Measurements from ENCODE around the gene SLC44A5.
A peak's percentile ranks its signal among the peaks of the same experiment; 100 is the strongest.

The SLC44A5 gene

GRCh38 chr1:75518686-75519085 lies 92.2 kb downstream of the SLC44A5 start:
- TF ChIP-seq Cebpa-rat (IDR thresholded peaks at IDR 0.05) = no peak
- H3K27me3 ChIP-seq = no peaks in the 10 kb centered on the region
- H3K9ac ChIP-seq = no peak overlapping the region
- H3K4me3 ChIP-seq = no peak overlapping the region
- H3K9me3 ChIP-seq (replicated peaks in 1 of 11) = peaks cover 0 to 1% (median 0%) of the 10 kb centered on the region in 11 experiments; a peak in 3 of 22 replicates
- H3K27ac ChIP-seq = no peak overlapping the region
- no peaks in the 10 kb centered on the region for H4K20me1 ChIP-seq
- 0 out of 20 replicates have a peak, but pooled peaks cover 0 to 7% (median 0%) of the 10 kb centered on the region in 10 experiments for H3K4me1 ChIP-seq
- H3K4me2 ChIP-seq = no peak overlapping the region
- H3K36me3 ChIP-seq = no peaks in the 10 kb centered on the region

- no peak overlapping the region for H3K27ac ChIP-seq
- no peaks in the 10 kb centered on the region for H3K36me3 ChIP-seq
- H3K9me3 ChIP-seq (replicated peaks in 1 of 11) = 0 out of 22 replicates have a peak, but pooled peaks cover 0 to 4% (median 0%) of the 10 kb centered on the region in 11 experiments
- H3K4me3 ChIP-seq = no peak overlapping the region
- H4K20me1 ChIP-seq = no peaks in the 10 kb centered on the region
- no peak overlapping the region for H3K4me2 ChIP-seq
- no peaks in the 10 kb centered on the region for H3K27me3 ChIP-seq
- TF ChIP-seq Cebpa-rat (IDR thresholded peaks at IDR 0.05) = no peak
- 0 out of 20 replicates have a peak, but pooled peaks cover 0 to 7% (median 0%) of the 10 kb centered on the region in 10 experiments for H3K4me1 ChIP-seq
- no peak overlapping the region for H3K9ac ChIP-seq
Measured at GRCh38 chr1:75514270-75514669, 96.6 kb downstream of the SLC44A5 start.

GRCh38 chr1:75506976-75507375 lies 103.9 kb downstream of the SLC44A5 start:
- no peak overlapping the region for H3K4me2 ChIP-seq
- no peaks in the 10 kb centered on the region for H3K27me3 ChIP-seq
- no peak overlapping the region for H3K4me3 ChIP-seq
- H4K20me1 ChIP-seq = no peaks in the 10 kb centered on the region
- peaks cover 0 to 12% (median 0%) of the 10 kb centered on the region in 11 experiments; a peak in 4 of 22 replicates for H3K9me3 ChIP-seq (replicated peaks in 1 of 11)
- no peak for TF ChIP-seq Cebpa-rat (IDR thresholded peaks at IDR 0.05)
- H3K36me3 ChIP-seq = no peaks in the 10 kb centered on the region
- no peak overlapping the region for H3K9ac ChIP-seq
- H3K4me1 ChIP-seq = peaks cover 0 to 8% (median 0%) of the 10 kb centered on the region in 10 experiments; a peak in 4 of 20 replicates
- no peak overlapping the region for H3K27ac ChIP-seq

- Histone ChIP-seq H3K27ac (0 out of 22 replicates have a peak overlapping the region, but pooled peaks of 1 of the 11 experiments have one; percentile 9), H4K20me1 (no peaks in the 10 kb centered on the region)
Measured at GRCh38 chr1:75503221-75503974, 107.5 kb downstream of the SLC44A5 start.

GRCh38 chr1:75502776-75503175 lies 108.1 kb downstream of the SLC44A5 start:
- Histone ChIP-seq H4K20me1 (no peaks in the 10 kb centered on the region), H3K4me2 (peak overlapping the region in 2 of 11 experiments; percentile 5 to 46; a peak in 3 of 22 replicates)

More at GRCh38 chr1:75503221-75503974, 107.5 kb downstream of the SLC44A5 start:
- H3K36me3 ChIP-seq = no peaks in the 10 kb centered on the region
- H3K27me3 ChIP-seq = no peaks in the 10 kb centered on the region
- 0 out of 22 replicates have a peak overlapping the region, but pooled peaks of 1 of the 11 experiments have one; percentile 46 for H3K4me2 ChIP-seq
- no peak for TF ChIP-seq Cebpa-rat (IDR thresholded peaks at IDR 0.05)
- peaks cover 0 to 17% (median 0%) of the 10 kb centered on the region in 11 experiments; a peak in 4 of 22 replicates for H3K9me3 ChIP-seq (replicated peaks in 1 of 11)
- peaks cover 0 to 8% (median 0%) of the 10 kb centered on the region in 10 experiments; a peak in 4 of 20 replicates for H3K4me1 ChIP-seq
- H3K4me3 ChIP-seq = no peak overlapping the region
- no peak overlapping the region for H3K9ac ChIP-seq

GRCh38 chr1:75501577-75502295 lies 109.2 kb downstream of the SLC44A5 start:
- Histone ChIP-seq H3K4me1 (peaks cover 0 to 8% (median 0%) of the 10 kb centered on the region in 10 experiments; a peak in 4 of 20 replicates), H3K36me3 (no peaks in the 10 kb centered on the region), H3K27ac (no peak overlapping the region), H3K9ac (no peak overlapping the region), H3K4me3 (no peak overlapping the region), H3K9me3 (replicated peaks in 1 of 11) (peaks cover 0 to 17% (median 0%) of the 10 kb centered on the region in 11 experiments; a peak in 4 of 22 replicates), H3K27me3 (no peaks in the 10 kb centered on the region), H3K4me2 (no peak overlapping the region), H4K20me1 (no peaks in the 10 kb centered on the region)
- no peak for TF ChIP-seq Cebpa-rat (IDR thresholded peaks at IDR 0.05)

More at GRCh38 chr1:75502776-75503175, 108.1 kb downstream of the SLC44A5 start:
- TF ChIP-seq Cebpa-rat (IDR thresholded peaks at IDR 0.05) = no peak
- H3K9me3 ChIP-seq (replicated peaks in 1 of 11) = peaks cover 0 to 17% (median 0%) of the 10 kb centered on the region in 11 experiments; a peak in 4 of 22 replicates
- H3K9ac ChIP-seq = no peak overlapping the region
- no peak overlapping the region for H3K4me3 ChIP-seq
- no peaks in the 10 kb centered on the region for H3K36me3 ChIP-seq
- no peaks in the 10 kb centered on the region for H3K27me3 ChIP-seq
- 0 out of 22 replicates have a peak overlapping the region, but pooled peaks of 1 of the 11 experiments have one; percentile 9 for H3K27ac ChIP-seq
- H3K4me1 ChIP-seq = peaks cover 0 to 8% (median 0%) of the 10 kb centered on the region in 10 experiments; a peak in 4 of 20 replicates

GRCh38 chr1:75492011-75492410 lies 118.9 kb downstream of the SLC44A5 start:
- H3K4me3 ChIP-seq = no peak overlapping the region
- no peaks in the 10 kb centered on the region for H4K20me1 ChIP-seq

GRCh38 chr1:75487399-75487798 lies 123.5 kb downstream of the SLC44A5 start:
- no peak overlapping the region for H3K9ac ChIP-seq
- TF ChIP-seq Cebpa-rat (IDR thresholded peaks at IDR 0.05) = no peak
- no peak overlapping the region for H3K4me3 ChIP-seq
- peaks cover 11 to 22% (median 18%) of the 10 kb centered on the region in 11 experiments; a peak in 21 of 22 replicates for H3K9me3 ChIP-seq (replicated peaks in 1 of 11)
- peaks cover 0 to 14% (median 4%) of the 10 kb centered on the region in 10 experiments; a peak in 7 of 20 replicates for H3K4me1 ChIP-seq
- H4K20me1 ChIP-seq = no peaks in the 10 kb centered on the region
- peak overlapping the region in 3 of 11 experiments; percentile 1 to 26 (median 5); a peak in 2 of 22 replicates for H3K4me2 ChIP-seq
- H3K27ac ChIP-seq = no peak overlapping the region
- H3K27me3 ChIP-seq = no peaks in the 10 kb centered on the region
- H3K36me3 ChIP-seq = no peaks in the 10 kb centered on the region

More at GRCh38 chr1:75492011-75492410, 118.9 kb downstream of the SLC44A5 start:
- H3K4me2 ChIP-seq = no peak overlapping the region
- peaks cover 11 to 23% (median 18%) of the 10 kb centered on the region in 11 experiments; a peak in 20 of 22 replicates for H3K9me3 ChIP-seq (replicated peaks in 1 of 11)
- H3K27me3 ChIP-seq = no peaks in the 10 kb centered on the region
- no peaks in the 10 kb centered on the region for H3K36me3 ChIP-seq
- H3K4me1 ChIP-seq = peaks cover 0 to 12% (median 3%) of the 10 kb centered on the region in 10 experiments; a peak in 7 of 20 replicates
- no peak overlapping the region for H3K9ac ChIP-seq
- no peak overlapping the region for H3K27ac ChIP-seq
- no peak for TF ChIP-seq Cebpa-rat (IDR thresholded peaks at IDR 0.05)

Measured in BLaER1 treated with 17β-estradiol and CSF1 and Interleukin-3, amounts not matched to agents 10 nM and 100 nM (cell line).